Mammary epithelial cell (primary cell): ENCODE data around the gene PHLDB2.

Experiments used
- EZH2 ChIP-seq: IDR thresholded peaks from 2 replicates; pipeline ENCODE4 v1.6.1; 2012; ENCODE audit warnings: low read length, inconsistent platforms, borderline replicate concordance
- TF ChIP-seq, protein P1 (sequence below), 2 donors: IDR thresholded peaks in 1 of 2; conservative IDR thresholded peaks in 1 of 2; 2 replicates each; pipeline ENCODE4 v1.5.1; 2011 to 2012; ENCODE audit warnings: inconsistent platforms in 2 of 2, low read length in 2 of 2, mild to moderate bottlenecking in 2 of 2, control low read depth in 1 of 2, low read depth in 1 of 2; ENCODE audit not compliant: insufficient read depth in 1 of 2; ENCODE audit errors: extremely low read depth in 1 of 2

DNA sequence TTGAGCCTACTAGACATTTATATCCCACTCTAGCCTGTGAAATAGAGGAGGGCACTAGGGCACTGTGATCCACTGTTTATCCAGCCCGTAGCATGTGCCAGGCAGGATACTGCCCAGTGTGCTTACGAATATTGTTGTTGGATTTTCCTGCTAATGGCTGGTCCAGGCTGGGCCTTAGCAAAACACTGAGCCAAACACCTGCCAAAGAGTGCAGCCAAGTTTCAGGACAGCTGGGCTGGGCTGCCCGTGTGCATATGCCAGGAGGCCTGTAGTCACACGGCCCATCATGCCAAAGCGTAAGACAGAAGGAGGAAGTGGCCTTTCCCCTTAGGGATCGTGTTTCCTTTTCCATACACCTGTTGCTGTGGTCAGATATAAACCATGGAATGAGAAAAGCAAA, 65.2 kb downstream of the PHLDB2 start:
- no peak for TF ChIP-seq EZH2
- TF ChIP-seq, protein P1, sequence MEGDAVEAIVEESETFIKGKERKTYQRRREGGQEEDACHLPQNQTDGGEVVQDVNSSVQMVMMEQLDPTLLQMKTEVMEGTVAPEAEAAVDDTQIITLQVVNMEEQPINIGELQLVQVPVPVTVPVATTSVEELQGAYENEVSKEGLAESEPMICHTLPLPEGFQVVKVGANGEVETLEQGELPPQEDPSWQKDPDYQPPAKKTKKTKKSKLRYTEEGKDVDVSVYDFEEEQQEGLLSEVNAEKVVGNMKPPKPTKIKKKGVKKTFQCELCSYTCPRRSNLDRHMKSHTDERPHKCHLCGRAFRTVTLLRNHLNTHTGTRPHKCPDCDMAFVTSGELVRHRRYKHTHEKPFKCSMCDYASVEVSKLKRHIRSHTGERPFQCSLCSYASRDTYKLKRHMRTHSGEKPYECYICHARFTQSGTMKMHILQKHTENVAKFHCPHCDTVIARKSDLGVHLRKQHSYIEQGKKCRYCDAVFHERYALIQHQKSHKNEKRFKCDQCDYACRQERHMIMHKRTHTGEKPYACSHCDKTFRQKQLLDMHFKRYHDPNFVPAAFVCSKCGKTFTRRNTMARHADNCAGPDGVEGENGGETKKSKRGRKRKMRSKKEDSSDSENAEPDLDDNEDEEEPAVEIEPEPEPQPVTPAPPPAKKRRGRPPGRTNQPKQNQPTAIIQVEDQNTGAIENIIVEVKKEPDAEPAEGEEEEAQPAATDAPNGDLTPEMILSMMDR (conservative IDR thresholded peaks at IDR 0.05 in 1 of 2, IDR thresholded peaks at IDR 0.05 in 1 of 2; ENCODE audit: extremely low read depth in 1 of 2, insufficient read depth in 1 of 2, low read depth in 1 of 2, low read length in 2 of 2) = no peak
